HEK293 (cell line): Measurements from ENCODE around the gene ASPDH.

Source experiments
- PATZ1 ChIP-seq: fragments of 450-650 bp; formaldehyde crosslinking; IDR thresholded peaks from 2 replicates; pipeline ENCODE4 v1.5.1; 2016; ENCODE audit warnings: missing biosample characterization, missing genetic modification characterization
- ZNF398 ChIP-seq: fragments of 450-650 bp; formaldehyde crosslinking; IDR thresholded peaks from 2 replicates; pipeline ENCODE4 v1.5.1; 2017; ENCODE audit warnings: missing biosample characterization, missing genetic modification characterization
- ZNF449 ChIP-seq: fragments of 450-650 bp; formaldehyde crosslinking; IDR thresholded peaks from 2 replicates; pipeline ENCODE4 v1.5.1; 2017; ENCODE audit warnings: missing biosample characterization, mild to moderate bottlenecking, missing genetic modification characterization, moderate library complexity
- ZNF501 ChIP-seq: fragments of 450-650 bp; formaldehyde crosslinking; IDR thresholded peaks from 2 replicates; pipeline ENCODE4 v1.5.1; 2016; ENCODE audit warnings: missing biosample characterization, missing genetic modification characterization
- ZNF629 ChIP-seq: fragments of 450-650 bp; formaldehyde crosslinking; IDR thresholded peaks from 2 replicates; pipeline ENCODE4 v1.5.1; 2017; ENCODE audit warnings: missing biosample characterization, missing genetic modification characterization
- TF ChIP-seq, protein P1 (sequence below): fragments of 450-650 bp; formaldehyde crosslinking; conservative IDR thresholded peaks from 2 replicates; pipeline ENCODE4 v1.5.1; 2016; ENCODE audit warnings: low read depth, missing biosample characterization, missing genetic modification characterization

GRCh38 chr19:50516964-50517703 is 3.4 kb upstream of the ASPDH start:
- TF ChIP-seq ZNF501 (tag by site-specific recombination) (no peak), ZNF449 (tag by site-specific recombination) (no peak), ZNF629 (tag by site-specific recombination) (no peak), ZNF398 (tag by site-specific recombination) (no peak), PATZ1 (tag by site-specific recombination) (no peak)
- TF ChIP-seq, protein P1, sequence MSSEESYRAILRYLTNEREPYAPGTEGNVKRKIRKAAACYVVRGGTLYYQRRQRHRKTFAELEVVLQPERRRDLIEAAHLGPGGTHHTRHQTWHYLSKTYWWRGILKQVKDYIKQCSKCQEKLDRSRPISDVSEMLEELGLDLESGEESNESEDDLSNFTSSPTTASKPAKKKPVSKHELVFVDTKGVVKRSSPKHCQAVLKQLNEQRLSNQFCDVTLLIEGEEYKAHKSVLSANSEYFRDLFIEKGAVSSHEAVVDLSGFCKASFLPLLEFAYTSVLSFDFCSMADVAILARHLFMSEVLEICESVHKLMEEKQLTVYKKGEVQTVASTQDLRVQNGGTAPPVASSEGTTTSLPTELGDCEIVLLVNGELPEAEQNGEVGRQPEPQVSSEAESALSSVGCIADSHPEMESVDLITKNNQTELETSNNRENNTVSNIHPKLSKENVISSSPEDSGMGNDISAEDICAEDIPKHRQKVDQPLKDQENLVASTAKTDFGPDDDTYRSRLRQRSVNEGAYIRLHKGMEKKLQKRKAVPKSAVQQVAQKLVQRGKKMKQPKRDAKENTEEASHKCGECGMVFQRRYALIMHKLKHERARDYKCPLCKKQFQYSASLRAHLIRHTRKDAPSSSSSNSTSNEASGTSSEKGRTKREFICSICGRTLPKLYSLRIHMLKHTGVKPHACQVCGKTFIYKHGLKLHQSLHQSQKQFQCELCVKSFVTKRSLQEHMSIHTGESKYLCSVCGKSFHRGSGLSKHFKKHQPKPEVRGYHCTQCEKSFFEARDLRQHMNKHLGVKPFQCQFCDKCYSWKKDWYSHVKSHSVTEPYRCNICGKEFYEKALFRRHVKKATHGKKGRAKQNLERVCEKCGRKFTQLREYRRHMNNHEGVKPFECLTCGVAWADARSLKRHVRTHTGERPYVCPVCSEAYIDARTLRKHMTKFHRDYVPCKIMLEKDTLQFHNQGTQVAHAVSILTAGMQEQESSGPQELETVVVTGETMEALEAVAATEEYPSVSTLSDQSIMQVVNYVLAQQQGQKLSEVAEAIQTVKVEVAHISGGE (tag by site-specific recombination), result no peak
